ENCODE results near the gene XPO6. TPM values are rescaled to one million over a fixed set of nuclear protein-coding genes. Genes with fewer than 3 reads are reported as not detected.

Gene XPO6
- total and polyA plus RNA-seq, 3 donors from 2014 or later = 216 to 283 (median 238) TPM

DNA sequence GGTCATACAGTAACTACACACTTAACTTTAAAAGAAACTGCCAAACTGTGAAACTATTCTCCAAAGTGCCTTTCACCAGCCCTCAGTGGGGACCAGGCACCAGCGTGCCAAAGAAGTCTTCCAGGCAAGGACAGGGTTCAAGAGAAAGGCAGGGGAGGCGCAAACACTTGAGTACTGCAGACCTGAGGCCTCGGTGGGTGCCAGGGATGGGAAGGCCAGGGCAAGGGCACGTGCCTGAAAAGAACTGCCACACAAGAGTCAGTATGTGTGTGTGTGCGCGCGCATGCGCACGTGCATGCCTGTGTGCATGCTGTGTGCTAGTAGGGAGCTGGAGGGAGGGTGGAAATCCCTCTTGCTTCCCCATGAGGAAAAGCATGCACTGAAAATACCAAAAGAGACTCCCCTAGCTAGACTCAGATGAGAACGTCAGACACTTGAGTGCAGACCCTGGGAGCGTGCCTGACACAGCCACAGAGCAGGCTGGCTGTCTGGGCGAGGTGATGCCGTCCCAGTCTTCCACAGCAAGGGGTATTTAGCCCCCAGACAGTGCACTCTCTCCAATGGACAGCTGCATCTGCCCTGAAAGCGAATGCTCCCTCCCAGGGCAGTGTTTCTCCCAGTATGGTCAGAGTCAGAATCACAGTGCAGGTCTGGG lies 108.1 kb downstream of the XPO6 start:
- no peak for DNase-seq
- no peaks in the 10 kb centered on the region for H3K36me3 ChIP-seq (ENCODE audit: low read depth, missing control alignments)
- no peaks in the 10 kb centered on the region for H3K4me1 ChIP-seq
- intact Hi-C loops (cut with DNase I; ENCODE audit: low total_unique reads) = no loop called here
- 91 to 96% methylated on average over 12 to 14 of the region's 14 CpGs for WGBS, 2 donors
- H3K4me3 ChIP-seq = no peak overlapping the region
- no peak overlapping the region for H3K27ac ChIP-seq
- H3K9me3 ChIP-seq = no peaks in the 10 kb centered on the region
- no peaks in the 10 kb centered on the region for H3K27me3 ChIP-seq
- no peak for TF ChIP-seq POLR2A (IDR thresholded peaks at IDR 0.05)
- no peak for TF ChIP-seq CTCF (IDR thresholded peaks at IDR 0.05)

GRCh38 chr16:28101533-28101890 lies 110.3 kb downstream of the XPO6 start:
- H3K36me3 ChIP-seq (ENCODE audit: low read depth, missing control alignments) = no peaks in the 10 kb centered on the region
- no peaks in the 10 kb centered on the region for H3K27me3 ChIP-seq
- no peak overlapping the region for H3K27ac ChIP-seq
- intact Hi-C loops (cut with DNase I; ENCODE audit: low total_unique reads) = no loop called here
- no peaks in the 10 kb centered on the region for H3K9me3 ChIP-seq
- TF ChIP-seq CTCF (IDR thresholded peaks at IDR 0.05) (no peak), POLR2A (IDR thresholded peaks at IDR 0.05) (no peak)
- H3K4me1 ChIP-seq = no peaks in the 10 kb centered on the region
- 84 to 96% methylated on average over 6 of the region's 6 CpGs for whole genome bisulfite sequencing, 2 donors
- H3K4me3 ChIP-seq = no peak overlapping the region
- no peak for DNase-seq

- WGBS, 2 donors = 94% methylated on average over 10 to 13 of the region's 14 CpGs
- no peaks in the 10 kb centered on the region for H3K27me3 ChIP-seq
- no peak for DNase-seq
- H3K27ac ChIP-seq = no peak overlapping the region
- H3K36me3 ChIP-seq (ENCODE audit: low read depth, missing control alignments) = no peaks in the 10 kb centered on the region
- no peaks in the 10 kb centered on the region for H3K9me3 ChIP-seq
- no peaks in the 10 kb centered on the region for H3K4me1 ChIP-seq
- TF ChIP-seq CTCF (IDR thresholded peaks at IDR 0.05) = no peak
- intact Hi-C loops (cut with DNase I; ENCODE audit: low total_unique reads) = no loop called here
- no peak overlapping the region for H3K4me3 ChIP-seq
These were observed 110.8 kb downstream of the XPO6 start for GRCh38 chr16:28100810-28101532.

DNA sequence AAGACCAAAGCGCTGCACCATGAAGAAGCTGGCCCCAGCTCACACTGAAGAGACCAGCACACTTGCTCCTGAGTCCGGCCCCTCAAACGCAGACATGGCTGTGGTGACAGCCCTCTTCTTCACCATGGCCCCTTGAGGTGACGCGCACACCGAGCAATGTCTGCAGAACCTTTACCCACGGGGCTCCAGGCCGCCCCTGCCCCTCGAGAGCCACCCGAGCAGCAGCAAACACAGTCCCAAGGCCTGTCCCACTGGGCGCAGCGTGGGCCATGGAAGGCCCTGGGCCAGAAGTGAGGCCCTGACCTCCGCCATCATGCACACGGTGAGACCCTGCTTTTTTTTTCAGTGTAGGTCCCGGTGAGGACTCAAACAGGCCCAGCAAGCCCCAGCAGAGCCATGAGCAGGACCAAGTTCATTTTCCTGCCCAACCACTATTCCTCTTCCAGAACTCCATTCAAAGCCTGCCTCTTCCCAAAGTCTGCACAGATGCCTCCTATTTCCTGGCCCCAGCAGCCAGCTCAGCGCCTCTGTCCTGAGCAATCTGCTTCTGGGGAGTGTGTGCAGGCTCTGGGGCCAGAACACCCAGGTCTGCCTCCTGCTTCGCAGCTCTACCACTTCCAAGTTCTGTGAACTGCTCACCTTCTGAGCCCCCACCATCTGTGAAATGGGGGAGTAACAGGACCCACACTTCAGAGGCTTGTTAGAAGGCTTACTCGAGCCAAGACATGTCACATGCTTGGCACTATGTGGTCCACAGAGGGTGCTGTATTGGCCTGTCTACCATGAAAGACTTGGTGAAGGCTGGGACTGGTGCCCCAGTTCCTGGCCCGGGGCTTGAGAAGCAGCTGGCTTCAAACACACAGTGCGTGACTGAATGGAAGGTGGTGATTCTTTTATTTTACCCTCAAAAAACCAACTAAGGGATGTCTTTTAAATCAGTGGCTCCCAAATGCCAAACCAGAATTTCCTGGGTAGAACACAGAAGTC lies 112.5 kb downstream of the XPO6 start:
- Histone ChIP-seq H3K9me3 (no peaks in the 10 kb centered on the region), H3K4me3 (no peak overlapping the region), H3K4me1 (no peaks in the 10 kb centered on the region), H3K27me3 (no peaks in the 10 kb centered on the region), H3K36me3 (ENCODE audit: low read depth, missing control alignments) (no peaks in the 10 kb centered on the region), H3K27ac (no peak overlapping the region)
- 88 to 92% methylated on average over 16 to 17 of the region's 20 CpGs for WGBS, 2 donors
- DNase-seq = no peak
- intact Hi-C loops (cut with DNase I; ENCODE audit: low total_unique reads) = no loop called here
- TF ChIP-seq POLR2A (IDR thresholded peaks at IDR 0.05) (no peak), CTCF (IDR thresholded peaks at IDR 0.05) (no peak)

Measured in testis (tissue), 3 donors.